WTC11 (cell line): ENCODE measurements around the gene MOV10L1. TPM values are rescaled to one million over a fixed set of nuclear protein-coding genes. Genes with fewer than 3 reads are reported as not detected.

Experiments used
- ATAC-seq: fragments of 200-7000 bp; cut with Tn5 transposase; 2 replicates; pipeline ENCODE4 v1.10.0; 2021; ENCODE audit warnings: mild to moderate bottlenecking, moderate library complexity
- CTCF ChIA-PET: fragments of 300-600 bp; sonication (Branson Sonifier 250); formaldehyde crosslinking; loops from one replicate; lab custom pipeline; 2021; ENCODE audit warnings: antibody characterized with exemption; lab: Charles Lee
- POLR2A ChIA-PET: fragments of 350-600 bp; sonication (Branson Sonifier 250); formaldehyde crosslinking; loops from one replicate; lab custom pipeline; 2021; ENCODE audit warnings: antibody characterized with exemption; lab: Charles Lee
- DNase-seq: peaks from one replicate; pipeline ENCODE4 v3.0.0; 2021; ENCODE audit warnings: low spot score
- H3K27ac Mint-ChIP-seq: 2 replicates; pipeline ENCODE4 v1.8.0; 2021; ENCODE audit warnings: mixed read lengths
- H3K27me3 Mint-ChIP-seq: 2 replicates; pipeline ENCODE4 v1.8.0; 2021; ENCODE audit warnings: low read depth, mild to moderate bottlenecking, moderate library complexity, mixed read lengths
- H3K36me3 Mint-ChIP-seq: 2 replicates; pipeline ENCODE4 v1.8.0; 2021; ENCODE audit warnings: mixed read lengths
- H3K4me1 Mint-ChIP-seq: 2 replicates; pipeline ENCODE4 v1.8.0; 2022; ENCODE audit warnings: mixed read lengths
- H3K4me3 Mint-ChIP-seq: 2 replicates; pipeline ENCODE4 v1.8.0; 2021; ENCODE audit warnings: mild to moderate bottlenecking, moderate library complexity, mixed read lengths
- H3K9me3 Mint-ChIP-seq: 2 replicates; pipeline ENCODE4 v1.8.0; 2021; ENCODE audit warnings: mixed read lengths
- ATF2 ChIP-seq: sonication (generic); formaldehyde crosslinking; IDR thresholded peaks from 2 replicates; pipeline ENCODE4 v1.8.1; 2022; ENCODE audit warnings: low read depth, missing genetic modification reagents, borderline replicate concordance
- CTCF ChIP-seq: fragments of 200-600 bp; IDR thresholded peaks from 2 replicates; pipeline ENCODE4 v1.8.0; 2022; ENCODE audit warnings: antibody characterized with exemption
- ESRRA ChIP-seq: sonication (generic); formaldehyde crosslinking; IDR thresholded peaks from 2 replicates; pipeline ENCODE4 v1.8.1; 2022; ENCODE audit warnings: mild to moderate bottlenecking, missing genetic modification reagents, borderline replicate concordance
- ETV6 ChIP-seq: sonication (generic); formaldehyde crosslinking; IDR thresholded peaks from 2 replicates; pipeline ENCODE4 v1.8.1; 2022; ENCODE audit warnings: mild to moderate bottlenecking, missing genetic modification reagents
- FOXP1 ChIP-seq: sonication (generic); formaldehyde crosslinking; IDR thresholded peaks from 2 replicates; pipeline ENCODE4 v1.8.0; 2022; ENCODE audit warnings: missing genetic modification reagents, mild to moderate bottlenecking, moderate library complexity, borderline replicate concordance
- GABPB1 ChIP-seq: sonication (generic); formaldehyde crosslinking; IDR thresholded peaks from 2 replicates; pipeline ENCODE4 v1.8.1; 2023; ENCODE audit warnings: mild to moderate bottlenecking, missing genetic modification reagents
- HMGA2 ChIP-seq: fragments of 250-450 bp; sonication (Bioruptor Pico); IDR thresholded peaks from 2 replicates; pipeline ENCODE4 v1.4.0; 2021; ENCODE audit warnings: mild to moderate bottlenecking, moderate library complexity
- IRF2 ChIP-seq: sonication (generic); formaldehyde crosslinking; IDR thresholded peaks from 2 replicates; pipeline ENCODE4 v1.8.0; 2022; ENCODE audit warnings: low read depth, missing genetic modification reagents, borderline replicate concordance
- PRDM15 ChIP-seq: sonication (generic); formaldehyde crosslinking; IDR thresholded peaks from 2 replicates; pipeline ENCODE4 v1.8.0; 2022; ENCODE audit warnings: missing genetic modification reagents
- SMAD3 ChIP-seq: sonication (generic); formaldehyde crosslinking; IDR thresholded peaks from 2 replicates; pipeline ENCODE4 v1.8.0; 2022; ENCODE audit warnings: missing genetic modification reagents, mild to moderate bottlenecking, borderline replicate concordance
- TEAD1 ChIP-seq: sonication (generic); formaldehyde crosslinking; IDR thresholded peaks from 2 replicates; pipeline ENCODE4 v1.8.0; 2022; ENCODE audit warnings: mild to moderate bottlenecking, missing genetic modification reagents
- TP53 ChIP-seq: sonication (generic); formaldehyde crosslinking; IDR thresholded peaks from 2 replicates; pipeline ENCODE4 v1.8.1; 2023; ENCODE audit warnings: mild to moderate bottlenecking, missing genetic modification reagents
- ZMAT4 ChIP-seq: fragments of 250-450 bp; sonication (Bioruptor Pico); IDR thresholded peaks from 2 replicates; pipeline ENCODE4 v1.9.0; 2021; ENCODE audit warnings: mild to moderate bottlenecking
- total RNA-seq: library from RNA; stranded (reverse); gene quantifications from 3 replicates; pipeline ENCODE4 v1.2.3, GENCODE V29; 2021

MOV10L1 gene
- total RNA-seq, 1 experiment from 2014 or later, result not detected

- ChIA-PET CTCF (interaction anchor here (0.5 kb wide), 1 partner anchor 72 kb away, joined by 3 read pairs; no protein-coding TSS in a partner anchor), POLR2A (no interaction called here)
- H3K27me3 Mint-ChIP-seq, result no peaks in the 10 kb centered on the region
- H3K36me3 Mint-ChIP-seq, result peaks cover 43% of the 10 kb centered on the region
- ATAC-seq (no peak), DNase-seq (no peak)
- no peak for TF ChIP-seq ZMAT4 (CRISPR knock-in tag)
- TF ChIP-seq PRDM15 (CRISPR knock-in tag), result 0 out of 2 replicates have a peak, but pooled peaks have one; percentile 12
- no peak overlapping the region for H3K4me3 Mint-ChIP-seq
- H3K27ac Mint-ChIP-seq, result no peak overlapping the region
- H3K9me3 Mint-ChIP-seq, result no peaks in the 10 kb centered on the region
- H3K4me1 Mint-ChIP-seq, result no peaks in the 10 kb centered on the region
Observed at GRCh38 chr22:50210378-50211139, 120.8 kb downstream of the MOV10L1 start.

GRCh38 chr22:50211147-50211546 lies 121.3 kb downstream of the MOV10L1 start:
- ATAC-seq (no peak), DNase-seq (no peak)
- POLR2A ChIA-PET, result no interaction called here
- H3K36me3 Mint-ChIP-seq, result peaks cover 47% of the 10 kb centered on the region
- H3K9me3 Mint-ChIP-seq, result no peaks in the 10 kb centered on the region
- CTCF ChIA-PET, result interaction anchor here (0.5 kb wide), 1 partner anchor 73 kb away, joined by 3 read pairs; no protein-coding TSS in a partner anchor
- no peak for TF ChIP-seq ATF2
- no peak for TF ChIP-seq TEAD1 (CRISPR knock-in tag)
- no peak for TF ChIP-seq ZMAT4 (CRISPR knock-in tag)
- TF ChIP-seq IRF2, result no peak
- no peak for TF ChIP-seq HMGA2 (CRISPR knock-in tag)
- TF ChIP-seq FOXP1, result no peak
- TF ChIP-seq SMAD3 (CRISPR knock-in tag), result no peak
- TF ChIP-seq ETV6 (CRISPR knock-in tag), result no peak
- TF ChIP-seq TP53 (CRISPR knock-in tag), result no peak
- no peak for TF ChIP-seq ESRRA
- TF ChIP-seq CTCF, result no peak
- TF ChIP-seq GABPB1 (CRISPR knock-in tag), result no peak
- no peaks in the 10 kb centered on the region for H3K4me1 Mint-ChIP-seq
- H3K27me3 Mint-ChIP-seq, result no peaks in the 10 kb centered on the region
- no peak overlapping the region for H3K27ac Mint-ChIP-seq
- H3K4me3 Mint-ChIP-seq, result no peak overlapping the region

Other genes with a start within 250 kb of the MOV10L1 start
- gene ZBED4, start 236.2 kb upstream of the MOV10L1 start, total RNA-seq, result 24.7 to 29.2 TPM (median 24.8 TPM) in 3 replicates
- 26.5 to 29.2 TPM (median 26.7 TPM) in 3 replicates for gene ALG12, start 171.6 kb upstream of the MOV10L1 start, total RNA-seq
- gene CRELD2, start 171.4 kb upstream of the MOV10L1 start, total RNA-seq, result 34.9 to 42.8 TPM (median 35.2 TPM) in 3 replicates
- 42.9 to 45.7 TPM (median 44.3 TPM) in 3 replicates for gene PIM3, start 129.2 kb upstream of the MOV10L1 start, total RNA-seq
- 0.23 to 0.34 TPM (median 0.24 TPM) in 3 replicates for gene IL17REL, start 77.2 kb upstream of the MOV10L1 start, total RNA-seq
- 0.30 TPM in 1 of 3 replicates, not detected in the others for gene TTLL8, start 31.7 kb upstream of the MOV10L1 start, total RNA-seq
- 0.13 to 0.16 TPM (median 0.16 TPM) in 3 replicates for gene MLC1, start 4.6 kb upstream of the MOV10L1 start, total RNA-seq
- gene PANX2, start 80.7 kb downstream of the MOV10L1 start, total RNA-seq, result 10.2 to 10.7 TPM (median 10.3 TPM) in 3 replicates
- 79.9 to 90.4 TPM (median 81.3 TPM) in 3 replicates for gene TRABD, start 95.9 kb downstream of the MOV10L1 start, total RNA-seq
- gene SELENOO, start 111.0 kb downstream of the MOV10L1 start, total RNA-seq, result 27.0 to 29.8 TPM (median 28.8 TPM) in 3 replicates
- 36.3 to 45.4 TPM (median 40.8 TPM) in 3 replicates for gene TUBGCP6, start 155.0 kb downstream of the MOV10L1 start, total RNA-seq
- 31.9 to 40.9 TPM (median 38.2 TPM) in 3 replicates for gene HDAC10, start 161.3 kb downstream of the MOV10L1 start, total RNA-seq
- gene MAPK12, start 171.7 kb downstream of the MOV10L1 start, total RNA-seq, result 26.9 to 31.0 TPM (median 28.8 TPM) in 3 replicates
- gene MAPK11, start 180.4 kb downstream of the MOV10L1 start, total RNA-seq, result 1.4 to 2.3 TPM (median 1.9 TPM) in 3 replicates
- gene PLXNB2, start 217.6 kb downstream of the MOV10L1 start, total RNA-seq, result 110 to 113 TPM (median 111 TPM) in 3 replicates
- gene DENND6B, start 237.0 kb downstream of the MOV10L1 start, total RNA-seq, result 2.3 to 2.7 TPM (median 2.5 TPM) in 3 replicates